HG03060 (cell line): ENCODE results near the gene GFOD2.

Source experiments
- ATAC-seq: cut with Tn5 transposase; IDR thresholded peaks from one replicate; pipeline ENCODE4 v1.9.1; 2021; ENCODE audit warnings: low read depth, moderate number of reproducible peaks; ENCODE audit not compliant: unreplicated experiment

The GFOD2 gene

GRCh38 chr16:67673712-67674580 lies 45.2 kb downstream of the GFOD2 start:
- no peak for ATAC-seq

GRCh38 chr16:67672739-67673662 lies 46.1 kb downstream of the GFOD2 start:
- no peak for ATAC-seq

- no peak for ATAC-seq
Observed at GRCh38 chr16:67672306-67672705, 46.8 kb downstream of the GFOD2 start.

- ATAC-seq = no peak
Observed at GRCh38 chr16:67669499-67670101, 49.5 kb downstream of the GFOD2 start.

GRCh38 chr16:67668495-67669157 lies 50.5 kb downstream of the GFOD2 start:
- no peak for ATAC-seq

- peak; percentile 66 for ATAC-seq
Observed at GRCh38 chr16:67667817-67668494, 51.2 kb downstream of the GFOD2 start.

GRCh38 chr16:67667453-67667816 lies 51.7 kb downstream of the GFOD2 start:
- no peak for ATAC-seq

- ATAC-seq = no peak
Observed at GRCh38 chr16:67666559-67667452, 52.3 kb downstream of the GFOD2 start, which contains the start of the genes C16orf86 and ENKD1. TSS of gene C16orf86 (plus strand) at chr16:67666814. CDS start at chr16:67666971, 157 bp downstream. TSS of gene ENKD1 (minus strand) at chr16:67666750. CDS start at chr16:67666442, 308 bp downstream.

GRCh38 chr16:67666032-67666551 lies 53.0 kb downstream of the GFOD2 start:
- no peak for ATAC-seq

GRCh38 chr16:67665598-67665997 lies 53.5 kb downstream of the GFOD2 start:
- no peak for ATAC-seq

GRCh38 chr16:67664871-67665270 lies 54.2 kb downstream of the GFOD2 start:
- ATAC-seq = no peak

- no peak for ATAC-seq
Observed at GRCh38 chr16:67664258-67664657, 54.9 kb downstream of the GFOD2 start.

- no peak for ATAC-seq
Observed at GRCh38 chr16:67663877-67664222, 55.3 kb downstream of the GFOD2 start.

GRCh38 chr16:67663151-67663876 lies 55.8 kb downstream of the GFOD2 start:
- ATAC-seq = no peak

- no peak for ATAC-seq
Observed at GRCh38 chr16:67662653-67663010, 56.5 kb downstream of the GFOD2 start.

GRCh38 chr16:67661886-67662652 lies 57.0 kb downstream of the GFOD2 start:
- ATAC-seq = no peak

- no peak for ATAC-seq
Observed at GRCh38 chr16:67661101-67661761, 57.9 kb downstream of the GFOD2 start.
